Measurements from ENCODE around the gene EPC1. TPM values are rescaled to one million over a fixed set of nuclear protein-coding genes. Genes with fewer than 3 reads are reported as not detected.

EPC1 gene
- total and polyA plus RNA-seq, 2 of the 8 experiments (the other 6 are each of a cell fraction or from before 2014, with no cell fraction given) = 23.7 to 42.3 TPM

GRCh38 chr10:32293581-32293980, 53.4 kb downstream of the EPC1 start:
- no peak for DNase-seq (ENCODE audit: low read depth in 1 of 2, low spot score in 2 of 2)
- no peak overlapping the region for H2BK5ac ChIP-seq (ENCODE audit: low read depth, low read length)
- no peaks in the 10 kb centered on the region for H4K20me1 ChIP-seq (replicated peaks in 1 of 2; ENCODE audit: control insufficient read depth in 1 of 2, insufficient read depth in 2 of 2, low read length in 2 of 2)
- H3K23me2 ChIP-seq (ENCODE audit: low read depth, low read length) = no peaks in the 10 kb centered on the region
- no peak for TF ChIP-seq POLR2AphosphoS5 (IDR thresholded peaks at IDR 0.05; ENCODE audit: low read depth, low read length)
- no peak for TF ChIP-seq TAF7 (optimal IDR thresholded peaks at IDR 0.05; ENCODE audit: borderline replicate concordance, low read depth, low read length)
- no peak for TF ChIP-seq SP1 (IDR thresholded peaks at IDR 0.05; ENCODE audit: low read depth, low read length)
- no peak for TF ChIP-seq HDAC6 (IDR thresholded peaks at IDR 0.05; ENCODE audit: low read depth, low read length)
- TF ChIP-seq SRF (IDR thresholded peaks at IDR 0.05; ENCODE audit: low read depth, low read length) = no peak
- no peak for TF ChIP-seq ZNF274 (IDR thresholded peaks at IDR 0.05; ENCODE audit: borderline replicate concordance, extremely low read depth, low read length)
- TF ChIP-seq YY1 (IDR thresholded peaks at IDR 0.05; ENCODE audit: low read depth, low read length) = no peak
- TF ChIP-seq CEBPB (IDR thresholded peaks at IDR 0.05; ENCODE audit: low read depth, low read length) = no peak
- WGBS, 2 experiments (ENCODE audit: extremely low coverage in 1 of 2, insufficient coverage in 1 of 2, insufficient read length in 1 of 2, insufficient replicate concordance in 2 of 2, low coverage in 1 of 2, low lambda C conversion rate in 2 of 2, missing lambda C conversion rate in 1 of 2) = 96% methylated on average over 4 of the region's 4 CpGs; no CpG with 5 or more reads in 1 of the 2 experiments
- H3K14ac ChIP-seq (ENCODE audit: insufficient read length) = no peak overlapping the region
- ChIA-PET CTCF (ENCODE audit: partially characterized antibody) (no interaction called here), POLR2A (ENCODE audit: partially characterized antibody) (no interaction called here)
- H2AFZ ChIP-seq (ENCODE audit: low read length) = no peak overlapping the region
- H3K23ac ChIP-seq (ENCODE audit: insufficient read length) = no peak overlapping the region
- peaks cover 3 to 35% of the 10 kb centered on the region in 2 experiments; a peak in 3 of 4 replicates for H3K79me2 ChIP-seq (ENCODE audit: control insufficient read depth in 1 of 2, insufficient read depth in 2 of 2, low read length in 2 of 2)
- no peak overlapping the region for H3K27ac ChIP-seq (ENCODE audit: low read depth, low read length)
- no peak overlapping the region for H2BK120ac ChIP-seq (replicated peaks; ENCODE audit: low read depth, low read length)
- no peaks in the 10 kb centered on the region for H3K27me3 ChIP-seq (replicated peaks in 1 of 4; ENCODE audit: control insufficient read depth in 3 of 4, extremely low read depth in 1 of 4, insufficient read depth in 3 of 4, low read length in 3 of 4)
- H4K91ac ChIP-seq (replicated peaks; ENCODE audit: insufficient read length, low read length) = no peak overlapping the region
- H2BK15ac ChIP-seq (ENCODE audit: low read length) = no peak overlapping the region
- H2AK5ac ChIP-seq (ENCODE audit: low read depth, low read length) = no peak overlapping the region
- no peak overlapping the region for H3K4me2 ChIP-seq (ENCODE audit: insufficient read depth in 1 of 2, low read depth in 2 of 2, low read length in 2 of 2)
- H3K9me3 ChIP-seq (ENCODE audit: insufficient read depth in 2 of 2, low read depth in 1 of 2, low read length in 1 of 2) = no peaks in the 10 kb centered on the region
- no peak overlapping the region for H3K4ac ChIP-seq (replicated peaks; ENCODE audit: insufficient read length, low read depth, low read length)
- FAIRE-seq = no peak
- H3K4me3 ChIP-seq (ENCODE audit: extremely low read depth in 1 of 4, insufficient read depth in 2 of 4, low read depth in 3 of 4, low read length in 4 of 4) = no peak overlapping the region
- no peaks in the 10 kb centered on the region for H3K4me1 ChIP-seq (replicated peaks in 1 of 4; ENCODE audit: control insufficient read depth in 3 of 4, insufficient read depth in 4 of 4, low read length in 3 of 4)
- H3K18ac ChIP-seq (ENCODE audit: extremely low read depth, low read length) = no peak overlapping the region
- no peak overlapping the region for H2BK12ac ChIP-seq (ENCODE audit: low read depth, low read length)
- H3K36me3 ChIP-seq (ENCODE audit: control insufficient read depth in 2 of 4, insufficient read depth in 4 of 4, low read length in 3 of 4) = peaks cover 0 to 17% (median 6%) of the 10 kb centered on the region in 4 experiments; a peak in 3 of 8 replicates
- no peak overlapping the region for H3K9ac ChIP-seq (replicated peaks in 1 of 4; ENCODE audit: extremely low read depth in 1 of 4, low read depth in 3 of 4, low read length in 3 of 4)
- H4K5ac ChIP-seq (ENCODE audit: insufficient read length, low read depth, low read length) = no peak overlapping the region
- no peak overlapping the region for H3K56ac ChIP-seq (replicated peaks; ENCODE audit: insufficient read length, low read depth, low read length)
- H4K8ac ChIP-seq (ENCODE audit: extremely low read depth, insufficient read depth, low read length) = no peak overlapping the region
- no peaks in the 10 kb centered on the region for H3K79me1 ChIP-seq (ENCODE audit: low read depth, low read length)
- H2BK20ac ChIP-seq (ENCODE audit: low read length) = no peak overlapping the region

All from H1 (cell line).